Fibroblast of skin of right quadriceps (primary cell): ENCODE data around the gene NOC4L.

Source experiments
- DNase-seq: peaks from one replicate; pipeline ENCODE4 v3.0.0-alpha.2; 2013

Gene NOC4L

GRCh38 chr12:132158677-132159554 lies 14.7 kb downstream of the NOC4L start:
- no peak for DNase-seq

GRCh38 chr12:132159555-132160003 lies 15.3 kb downstream of the NOC4L start:
- no peak for DNase-seq

GRCh38 chr12:132160016-132160415 lies 15.8 kb downstream of the NOC4L start:
- no peak for DNase-seq

GRCh38 chr12:132160601-132161035 lies 16.4 kb downstream of the NOC4L start:
- no peak for DNase-seq

- peak; percentile 18 for DNase-seq
Observed at GRCh38 chr12:132161036-132161781, 17.0 kb downstream of the NOC4L start.

- DNase-seq = no peak
Observed at GRCh38 chr12:132161796-132162507, 17.7 kb downstream of the NOC4L start.

- peak; percentile 65 for DNase-seq
Observed at GRCh38 chr12:132162508-132163031, 18.3 kb downstream of the NOC4L start.

- no peak for DNase-seq
Observed at GRCh38 chr12:132163041-132163910, 19.0 kb downstream of the NOC4L start.

GRCh38 chr12:132163911-132164288 lies 19.6 kb downstream of the NOC4L start:
- DNase-seq = no peak

GRCh38 chr12:132164426-132164825 lies 20.2 kb downstream of the NOC4L start:
- DNase-seq = no peak

GRCh38 chr12:132165584-132165983 lies 21.3 kb downstream of the NOC4L start:
- DNase-seq = no peak

- no peak for DNase-seq
Observed at GRCh38 chr12:132166093-132166492, 21.8 kb downstream of the NOC4L start.

- no peak for DNase-seq
Observed at GRCh38 chr12:132166801-132167591, 22.7 kb downstream of the NOC4L start.

GRCh38 chr12:132167611-132168310 lies 23.5 kb downstream of the NOC4L start:
- DNase-seq = no peak

GRCh38 chr12:132168311-132169031 lies 24.2 kb downstream of the NOC4L start:
- no peak for DNase-seq

- no peak for DNase-seq
Observed at GRCh38 chr12:132169376-132169775, 25.1 kb downstream of the NOC4L start.

GRCh38 chr12:132170094-132170636 lies 25.9 kb downstream of the NOC4L start:
- peak; percentile 86 for DNase-seq

- no peak for DNase-seq
Observed at GRCh38 chr12:132170637-132171292, 26.5 kb downstream of the NOC4L start.
